HG03135 (cell line): ENCODE data around the gene D2HGDH.
"Not testable (repeated sequence)": the region's sequence is repeated elsewhere in the genome, so short reads cannot be mapped to it uniquely, and the experiment has no call there.

Experiments
- ATAC-seq: cut with Tn5 transposase; IDR thresholded peaks from one replicate; pipeline ENCODE4 v1.9.1; 2021; ENCODE audit warnings: mild to moderate bottlenecking, moderate library complexity; ENCODE audit not compliant: unreplicated experiment

Gene D2HGDH

DNA sequence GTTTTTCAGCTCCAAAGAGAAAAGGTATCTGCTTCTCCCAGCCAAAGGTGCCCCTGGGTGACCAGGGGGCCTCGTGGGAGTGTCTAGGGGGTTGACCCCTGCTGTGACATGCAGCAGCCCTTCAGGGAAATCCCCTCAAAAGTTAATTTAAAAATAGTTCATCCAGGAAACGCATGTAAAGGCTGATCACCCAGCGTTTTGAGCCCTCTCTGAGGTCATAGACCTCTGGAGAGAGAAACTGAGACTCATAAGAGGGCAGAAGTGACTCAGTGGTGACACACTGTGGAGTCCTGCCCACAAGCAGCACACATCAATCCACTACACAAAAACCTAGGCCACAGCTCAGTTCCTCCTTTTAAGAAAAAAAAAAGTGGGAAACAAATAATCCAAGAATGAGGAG, 54.1 kb downstream of the D2HGDH start:
- no peak for ATAC-seq

DNA sequence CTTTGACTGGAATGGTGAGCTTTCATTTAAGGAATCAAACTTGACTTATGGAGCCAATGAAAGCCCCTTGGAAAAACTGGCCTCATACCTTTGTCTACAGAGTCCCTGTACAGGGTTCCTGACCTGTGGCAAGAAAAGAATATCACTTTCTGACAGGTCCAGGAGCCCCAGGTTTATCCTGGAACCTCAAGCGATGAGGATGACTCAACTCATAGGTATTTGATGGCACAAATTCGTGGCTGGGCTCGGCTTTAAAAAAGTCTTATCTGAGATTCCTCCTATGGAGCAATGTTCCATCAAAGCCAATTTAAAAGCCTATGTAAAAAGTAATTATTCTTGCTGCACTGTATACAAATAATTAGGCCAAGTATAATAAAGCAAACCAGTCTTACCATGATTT, 57.0 kb downstream of the D2HGDH start:
- ATAC-seq = not testable (repeated sequence)

- no peak for ATAC-seq
Observed at GRCh38 chr2:241793385-241793784, 59.0 kb downstream of the D2HGDH start.

GRCh38 chr2:241794250-241794823, 59.9 kb downstream of the D2HGDH start:
- ATAC-seq = no peak

GRCh38 chr2:241795021-241795999, 60.9 kb downstream of the D2HGDH start:
- ATAC-seq = no peak

- no peak for ATAC-seq
Observed at GRCh38 chr2:241796209-241796608, 61.8 kb downstream of the D2HGDH start.

GRCh38 chr2:241796610-241797138, 62.2 kb downstream of the D2HGDH start:
- no peak for ATAC-seq

GRCh38 chr2:241797441-241798080, 63.1 kb downstream of the D2HGDH start:
- no peak for ATAC-seq

GRCh38 chr2:241798081-241798630, 63.7 kb downstream of the D2HGDH start:
- no peak for ATAC-seq

DNA sequence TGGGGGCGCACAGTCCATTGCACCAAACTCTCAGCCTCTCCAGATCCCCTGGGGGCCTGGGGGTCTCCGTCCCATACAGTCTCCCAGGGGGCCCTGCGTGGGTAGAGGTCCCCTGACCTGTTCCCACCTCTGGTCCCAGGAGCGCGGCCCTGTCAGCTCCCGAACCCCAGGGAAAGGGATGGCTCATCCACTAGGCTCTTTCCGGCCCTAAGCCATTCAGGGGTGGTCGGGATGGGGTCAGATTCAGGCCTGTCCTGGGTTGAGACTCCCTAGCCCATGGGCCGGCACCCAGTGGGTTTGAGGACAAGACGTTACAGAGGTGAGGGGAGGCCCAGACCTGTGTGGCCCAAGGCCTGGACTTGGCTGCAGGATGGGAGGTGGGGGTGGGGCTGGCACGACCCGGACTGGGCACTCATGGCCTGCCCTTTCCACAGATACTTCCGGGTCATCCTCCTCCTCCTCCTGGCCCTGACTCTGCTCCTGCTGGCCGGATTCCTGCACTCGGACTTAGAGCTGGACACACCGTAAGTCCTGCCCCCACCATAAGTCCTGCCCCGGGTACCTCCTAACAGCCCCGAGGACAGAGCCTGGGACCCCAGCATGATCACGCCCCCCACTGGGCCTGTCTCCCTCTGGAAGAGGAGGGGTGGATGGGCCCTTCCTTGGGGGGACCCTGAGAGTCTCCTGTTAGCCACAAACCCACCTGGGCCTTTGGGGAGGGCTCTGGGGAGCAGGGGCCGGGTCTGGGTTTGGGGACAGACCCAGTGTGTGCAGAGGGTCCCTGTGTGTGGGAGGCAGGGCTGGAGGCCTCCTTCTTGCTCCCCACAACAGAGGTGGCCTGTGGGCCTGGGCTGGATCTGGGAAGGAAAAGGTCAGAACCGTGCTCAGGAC, 64.4 kb downstream of the D2HGDH start:
- no peak for ATAC-seq

DNA sequence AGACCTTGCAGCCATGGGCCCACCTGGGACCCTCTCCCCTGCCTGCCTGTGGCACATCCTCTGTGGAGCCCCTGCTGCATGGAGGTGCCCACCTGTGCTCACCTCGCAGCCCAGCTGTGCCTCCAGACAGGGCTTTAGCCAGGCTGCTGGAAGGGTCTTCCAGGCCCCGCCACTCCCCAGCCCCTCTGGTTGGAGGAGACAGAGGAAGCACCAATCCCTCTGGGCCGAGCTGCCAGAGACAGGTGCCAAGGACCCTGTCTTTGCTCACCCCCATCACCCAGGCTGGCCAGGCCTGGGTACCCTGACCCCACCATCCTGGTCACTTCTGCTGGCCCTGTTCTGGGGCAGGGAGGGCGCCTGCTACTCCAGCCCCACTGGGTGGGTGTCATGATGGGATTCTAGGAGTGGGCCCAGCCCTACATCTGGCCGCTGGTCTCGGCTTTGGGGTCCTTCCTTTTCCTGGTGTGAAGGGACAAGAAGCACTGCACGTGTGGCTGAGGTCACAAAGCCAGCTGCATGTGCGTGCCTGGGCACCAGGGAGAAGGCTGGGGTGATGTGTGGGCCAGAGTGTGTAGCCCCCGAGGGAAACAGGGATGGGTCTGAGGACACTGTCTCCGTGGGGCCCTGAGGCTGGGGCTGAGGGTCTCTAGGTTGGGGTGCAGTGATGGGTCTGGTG, 65.2 kb downstream of the D2HGDH start:
- ATAC-seq = no peak

- ATAC-seq = not testable (repeated sequence)
Observed at GRCh38 chr2:241800198-241800903, 65.9 kb downstream of the D2HGDH start.

DNA sequence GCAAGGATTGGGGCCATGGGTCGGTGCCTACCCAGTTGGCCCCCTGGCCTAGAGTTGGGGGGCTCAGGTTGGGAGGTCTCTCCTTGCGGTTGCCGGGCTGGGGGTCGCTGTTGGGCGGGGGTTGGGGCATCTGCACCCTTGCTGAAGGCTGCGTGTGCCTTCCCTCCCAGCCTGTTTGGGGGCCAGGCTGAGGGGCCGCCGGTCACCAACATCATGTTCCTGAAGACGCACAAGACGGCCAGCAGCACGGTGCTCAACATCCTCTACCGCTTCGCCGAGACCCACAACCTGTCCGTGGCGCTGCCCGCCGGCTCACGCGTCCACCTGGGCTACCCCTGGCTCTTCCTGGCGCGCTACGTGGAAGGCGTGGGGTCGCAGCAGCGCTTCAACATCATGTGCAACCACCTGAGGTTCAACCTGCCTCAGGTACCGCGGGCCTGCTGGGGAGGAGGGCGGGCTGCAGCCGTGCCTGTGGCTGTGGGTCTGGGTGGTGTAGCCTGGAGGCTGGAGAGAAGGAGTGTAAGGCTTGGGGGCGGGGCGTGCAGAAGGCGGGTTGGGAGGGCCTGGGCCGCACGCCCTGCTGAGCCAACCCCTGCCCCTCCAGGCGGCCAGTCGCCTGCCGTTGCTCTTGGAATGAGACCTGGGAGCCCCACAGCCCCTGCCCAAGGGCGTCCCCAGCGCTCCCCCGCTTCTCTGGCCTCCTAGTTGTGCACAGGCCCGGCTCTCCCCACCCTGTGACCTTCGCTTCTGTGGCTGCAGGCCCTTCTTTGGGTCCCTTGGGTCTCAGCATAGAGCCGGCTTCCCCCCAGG, 67.4 kb downstream of the D2HGDH start:
- no peak for ATAC-seq

DNA sequence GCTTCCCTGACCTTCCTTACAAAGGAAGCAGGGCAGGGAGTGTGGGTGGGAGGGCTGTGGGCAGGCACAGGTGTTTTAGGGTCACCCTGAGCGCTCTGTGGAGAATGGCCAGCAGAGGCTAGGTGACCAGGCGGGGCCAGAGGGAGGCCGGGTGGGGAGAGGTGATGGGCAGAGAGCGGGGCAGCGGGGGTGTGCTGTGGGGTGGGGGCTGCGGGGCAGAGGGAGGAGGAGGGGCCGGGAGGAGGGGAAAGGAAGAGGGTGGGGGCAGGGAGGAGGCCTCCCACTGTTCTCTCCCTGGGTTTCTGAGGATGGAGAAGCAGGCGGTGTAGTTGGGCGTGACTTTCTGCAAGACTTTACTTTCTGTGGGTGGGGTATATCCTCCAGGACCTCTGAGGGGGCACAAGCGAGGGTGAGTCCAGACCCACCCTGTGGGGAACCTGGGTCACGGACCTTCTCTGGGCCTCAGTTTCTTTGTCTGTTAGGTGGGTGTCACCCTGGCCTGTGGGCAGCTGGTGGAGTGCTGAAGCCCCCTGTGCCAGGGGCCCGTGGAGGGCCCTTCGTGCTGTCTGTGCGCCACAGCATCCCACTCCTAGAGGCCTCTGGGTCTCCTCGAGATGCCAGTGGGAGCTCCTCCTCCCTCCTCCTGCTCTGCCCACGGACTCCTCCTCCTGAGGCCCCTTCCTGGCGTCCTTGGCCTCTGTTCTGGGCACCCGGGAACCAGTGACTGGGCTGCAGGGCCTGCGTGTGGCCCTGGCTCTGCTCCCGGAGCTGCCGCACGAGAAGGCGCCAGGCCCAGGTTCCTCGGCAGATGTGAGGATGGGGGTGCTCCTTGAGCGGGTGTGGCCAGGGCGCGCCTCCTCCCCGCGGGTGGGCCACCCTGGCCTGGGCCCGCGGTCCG, 68.2 kb downstream of the D2HGDH start:
- no peak for ATAC-seq

DNA sequence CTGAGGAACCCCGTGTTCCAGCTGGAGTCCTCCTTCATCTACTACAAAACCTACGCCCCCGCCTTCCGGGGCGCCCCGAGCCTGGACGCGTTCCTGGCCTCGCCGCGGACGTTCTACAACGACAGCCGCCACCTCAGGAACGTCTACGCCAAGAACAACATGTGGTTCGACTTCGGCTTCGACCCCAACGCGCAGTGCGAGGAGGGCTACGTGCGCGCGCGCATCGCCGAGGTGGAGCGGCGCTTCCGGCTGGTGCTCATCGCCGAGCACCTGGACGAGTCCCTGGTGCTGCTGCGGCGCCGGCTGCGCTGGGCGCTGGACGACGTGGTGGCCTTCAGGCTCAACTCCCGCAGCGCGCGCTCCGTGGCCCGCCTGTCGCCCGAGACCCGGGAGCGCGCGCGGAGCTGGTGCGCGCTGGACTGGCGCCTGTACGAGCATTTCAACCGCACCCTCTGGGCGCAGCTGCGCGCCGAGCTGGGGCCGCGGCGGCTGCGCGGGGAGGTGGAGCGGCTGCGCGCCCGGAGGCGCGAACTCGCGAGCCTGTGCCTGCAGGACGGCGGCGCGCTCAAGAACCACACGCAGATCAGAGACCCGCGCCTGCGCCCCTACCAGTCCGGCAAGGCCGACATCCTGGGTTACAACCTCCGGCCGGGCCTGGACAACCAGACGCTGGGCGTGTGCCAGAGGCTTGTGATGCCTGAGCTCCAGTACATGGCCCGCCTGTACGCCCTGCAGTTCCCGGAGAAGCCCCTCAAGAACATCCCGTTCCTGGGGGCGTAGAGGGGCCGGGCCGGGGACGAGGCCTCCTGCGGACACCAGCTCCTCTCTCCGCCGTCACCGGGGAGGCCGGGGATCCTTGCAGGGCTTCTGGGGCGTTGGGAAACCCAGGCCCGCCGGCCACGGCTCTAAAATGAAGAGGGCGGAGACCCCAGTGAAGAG, 69.2 kb downstream of the D2HGDH start:
- no peak for ATAC-seq
